HG03135 (cell line): Measurements from ENCODE around the gene LRFN2.

Experiments
- ATAC-seq: cut with Tn5 transposase; IDR thresholded peaks from one replicate; pipeline ENCODE4 v1.9.1; 2021; ENCODE audit warnings: mild to moderate bottlenecking, moderate library complexity; ENCODE audit not compliant: unreplicated experiment

Gene LRFN2

DNA sequence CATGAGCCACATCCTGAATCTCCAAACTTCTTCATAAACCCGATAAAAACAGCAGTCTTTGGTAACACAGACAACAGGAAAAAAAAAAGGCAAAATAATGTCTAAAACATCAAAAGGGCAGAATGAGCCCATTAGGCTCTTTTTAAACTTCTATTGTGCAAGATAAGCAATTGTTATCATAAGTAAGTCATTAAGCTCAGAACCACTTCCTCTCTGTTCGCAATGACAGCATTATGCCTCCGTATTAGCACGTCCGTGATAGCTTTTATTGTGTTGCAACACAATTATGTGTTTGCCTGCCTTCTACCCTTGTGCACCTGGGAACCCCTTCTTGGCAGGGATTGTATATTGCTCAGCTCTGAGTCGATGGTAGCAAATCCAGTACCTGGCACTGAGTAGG, 147.1 kb downstream of the LRFN2 start:
- no peak for ATAC-seq

DNA sequence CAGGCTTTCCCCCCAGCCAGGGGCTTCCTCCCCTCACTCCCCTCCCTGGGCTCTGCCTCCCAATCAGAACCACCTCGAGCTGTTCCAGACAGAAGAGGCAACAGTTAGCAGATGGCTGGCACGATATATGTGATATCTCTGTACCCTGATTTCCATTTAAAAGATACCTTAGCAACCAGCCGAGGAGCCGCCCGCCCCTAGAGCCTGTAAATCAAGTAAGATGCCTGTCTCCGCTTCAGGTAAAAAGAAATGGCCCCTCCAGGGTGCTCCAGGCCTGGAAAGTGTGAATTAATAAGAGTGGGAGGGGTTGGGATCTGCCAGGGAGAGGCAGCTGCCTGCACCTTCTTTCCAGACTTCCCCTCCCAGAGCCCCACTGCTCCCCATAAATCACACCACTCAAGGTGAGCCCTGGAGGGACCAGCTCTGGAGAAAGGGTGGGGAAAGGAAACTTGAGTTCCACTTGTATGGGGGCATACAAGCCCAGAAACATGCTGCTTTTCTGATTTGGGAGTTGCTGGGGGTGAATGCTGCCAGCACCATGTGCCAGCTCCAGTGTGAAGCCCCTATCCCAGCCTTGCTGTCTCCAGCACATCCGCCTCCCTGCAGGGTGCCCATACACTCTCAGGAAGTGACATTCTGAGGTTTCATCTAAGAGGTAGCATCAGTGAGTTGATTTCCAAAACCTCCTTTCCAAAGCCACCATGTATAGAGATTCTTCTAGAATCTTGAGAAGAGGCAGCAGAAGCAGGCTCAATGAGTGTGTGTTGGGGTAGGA, 148.0 kb downstream of the LRFN2 start:
- ATAC-seq: no peak

DNA sequence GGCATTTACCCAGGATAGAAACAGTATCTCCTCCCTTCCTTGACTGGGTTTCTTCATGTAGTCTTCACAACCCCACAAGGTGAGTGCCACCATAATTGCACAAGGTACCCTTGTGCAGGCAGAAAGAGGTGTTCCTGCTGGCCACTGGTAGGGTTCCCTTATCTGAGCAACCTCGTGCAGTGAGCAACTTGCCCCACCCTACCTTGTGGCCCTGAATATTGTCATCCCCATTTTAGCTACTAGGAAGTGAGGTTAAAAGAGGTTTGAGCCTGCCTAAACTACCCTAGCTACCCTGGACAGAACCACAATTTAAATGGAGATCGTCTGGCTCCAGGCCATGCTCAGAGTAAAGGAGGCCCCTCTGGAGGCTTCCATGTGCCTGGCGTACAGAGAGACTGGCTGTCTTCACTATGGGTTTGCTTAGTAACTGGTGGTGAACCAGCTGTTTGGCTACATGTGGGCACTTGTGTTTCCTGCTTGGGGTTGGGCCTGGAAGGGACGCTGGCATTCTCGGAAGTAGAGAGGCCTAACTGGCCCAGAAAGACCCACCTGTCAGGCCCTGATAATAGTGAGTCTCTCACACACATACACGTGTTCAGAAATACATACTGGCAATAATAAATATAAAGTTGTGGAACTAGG, 148.8 kb downstream of the LRFN2 start:
- no peak for ATAC-seq

DNA sequence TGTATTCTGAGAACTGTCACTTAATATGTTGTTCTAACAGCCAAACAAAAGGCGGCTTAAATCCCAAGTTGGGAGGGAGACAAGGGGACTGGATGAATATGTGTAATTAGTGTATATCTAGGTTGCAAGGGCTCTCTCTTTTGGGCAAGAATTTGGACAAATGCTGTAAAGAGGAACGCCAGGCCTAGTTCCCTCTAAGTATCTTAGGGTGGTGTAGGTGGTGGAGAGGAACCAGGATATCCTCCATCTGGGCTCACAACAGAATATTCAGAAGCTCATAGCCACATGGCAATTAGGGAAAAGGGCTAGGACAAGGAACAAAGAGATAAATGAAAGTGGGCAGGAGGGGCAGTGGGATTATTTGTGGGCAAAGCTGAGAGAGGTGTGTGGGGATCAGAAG, 149.5 kb downstream of the LRFN2 start:
- ATAC-seq: no peak

DNA sequence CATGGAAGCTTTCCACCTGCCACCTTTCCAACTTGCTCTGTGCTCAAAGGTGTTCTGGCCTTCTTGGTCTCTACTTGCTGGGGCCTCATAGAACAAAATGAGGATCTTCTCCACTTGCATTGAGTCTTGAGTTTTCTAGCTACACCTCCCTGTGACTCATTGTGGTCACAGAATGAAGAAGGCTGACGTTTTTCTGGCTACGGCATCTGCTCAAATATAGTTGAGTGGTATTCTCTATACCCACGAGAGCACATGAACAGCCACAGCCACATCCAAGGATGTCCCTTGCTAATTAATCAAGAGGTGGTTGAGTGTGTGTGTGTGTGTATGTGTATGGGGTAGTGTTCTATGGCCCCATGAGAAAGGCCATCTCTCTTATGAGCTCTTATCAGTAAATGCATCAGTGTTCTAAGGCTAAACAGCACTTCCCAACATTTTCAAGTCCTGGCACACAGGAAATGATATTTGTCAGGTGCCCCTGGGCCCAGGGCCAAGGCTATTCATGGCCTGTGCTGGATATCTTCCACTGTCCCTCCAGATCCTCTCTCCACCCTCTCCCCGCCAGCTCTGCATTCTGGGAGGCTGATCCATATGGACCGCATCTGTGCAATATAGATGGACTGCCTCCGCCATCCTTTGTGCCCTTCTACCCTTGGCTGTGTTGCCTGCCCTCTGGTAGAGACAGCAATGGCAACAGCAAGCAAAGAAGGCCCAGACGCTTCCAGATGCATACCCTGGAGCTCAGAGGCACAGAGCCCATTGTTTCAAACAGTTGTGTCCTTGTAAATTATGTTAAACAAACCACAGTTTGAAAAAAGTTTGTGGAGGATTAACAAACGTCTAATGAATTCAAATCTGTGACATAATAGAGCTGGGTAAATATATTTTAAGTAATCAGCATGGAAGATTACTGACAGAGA, 150.2 kb downstream of the LRFN2 start:
- ATAC-seq: no peak

DNA sequence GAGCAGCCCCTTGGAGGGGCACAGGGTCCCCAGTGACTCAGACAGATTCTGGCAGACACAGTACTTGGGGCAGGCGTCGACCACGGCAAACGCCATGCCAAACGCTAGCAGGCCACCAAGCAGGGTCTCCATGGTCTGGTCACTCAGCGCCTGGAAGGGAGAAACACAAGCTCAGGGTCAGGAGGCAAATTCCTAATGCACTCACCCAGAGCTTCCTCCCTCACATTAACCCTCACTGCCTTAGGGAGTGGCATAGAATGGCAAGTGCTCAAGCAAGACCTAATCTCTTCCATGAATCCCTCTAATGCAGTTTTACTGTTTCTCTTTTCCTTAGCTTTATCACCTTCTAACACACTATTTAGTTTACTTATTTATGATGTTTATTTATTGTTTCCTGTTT, 154.2 kb downstream of the LRFN2 start:
- ATAC-seq: no peak

DNA sequence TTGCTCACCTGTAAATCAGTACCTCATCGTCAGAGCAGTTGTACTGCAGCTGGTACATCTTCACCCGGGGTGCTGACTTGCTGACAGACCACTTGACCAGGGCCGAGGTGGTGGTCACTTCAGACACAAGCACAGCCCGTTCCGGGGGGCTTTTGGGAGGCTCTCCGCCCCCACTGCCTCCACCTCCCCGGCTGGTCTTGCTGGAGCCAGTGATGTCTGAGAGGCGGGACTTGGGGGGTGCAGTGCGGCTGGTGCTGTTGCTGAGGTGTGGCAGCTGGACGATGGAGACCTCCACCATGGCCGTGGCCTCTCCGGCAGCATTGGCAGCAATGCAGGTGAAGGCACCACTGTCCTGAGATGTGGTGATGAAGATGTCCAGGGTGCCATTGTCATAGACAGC, 155.5 kb downstream of the LRFN2 start:
- ATAC-seq: no peak

DNA sequence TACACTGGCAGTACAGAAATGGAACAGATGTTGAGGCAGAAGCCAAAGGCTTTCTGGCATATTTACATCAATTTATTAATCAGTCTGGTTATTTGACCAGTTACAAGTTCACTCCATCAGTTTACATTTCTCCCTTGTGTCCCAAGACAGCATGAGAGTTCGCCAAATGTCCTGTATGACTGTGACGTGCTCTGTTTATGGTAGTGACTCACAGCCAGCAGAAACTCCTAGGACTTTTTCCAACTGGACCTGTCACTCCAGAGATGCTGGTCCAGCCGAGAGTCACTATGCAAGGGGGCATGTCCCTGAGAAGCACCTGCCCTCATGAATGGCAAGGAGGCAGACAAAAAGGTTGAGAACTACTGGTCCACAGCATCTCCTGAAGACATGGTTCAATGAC, 160.0 kb downstream of the LRFN2 start:
- no peak for ATAC-seq

DNA sequence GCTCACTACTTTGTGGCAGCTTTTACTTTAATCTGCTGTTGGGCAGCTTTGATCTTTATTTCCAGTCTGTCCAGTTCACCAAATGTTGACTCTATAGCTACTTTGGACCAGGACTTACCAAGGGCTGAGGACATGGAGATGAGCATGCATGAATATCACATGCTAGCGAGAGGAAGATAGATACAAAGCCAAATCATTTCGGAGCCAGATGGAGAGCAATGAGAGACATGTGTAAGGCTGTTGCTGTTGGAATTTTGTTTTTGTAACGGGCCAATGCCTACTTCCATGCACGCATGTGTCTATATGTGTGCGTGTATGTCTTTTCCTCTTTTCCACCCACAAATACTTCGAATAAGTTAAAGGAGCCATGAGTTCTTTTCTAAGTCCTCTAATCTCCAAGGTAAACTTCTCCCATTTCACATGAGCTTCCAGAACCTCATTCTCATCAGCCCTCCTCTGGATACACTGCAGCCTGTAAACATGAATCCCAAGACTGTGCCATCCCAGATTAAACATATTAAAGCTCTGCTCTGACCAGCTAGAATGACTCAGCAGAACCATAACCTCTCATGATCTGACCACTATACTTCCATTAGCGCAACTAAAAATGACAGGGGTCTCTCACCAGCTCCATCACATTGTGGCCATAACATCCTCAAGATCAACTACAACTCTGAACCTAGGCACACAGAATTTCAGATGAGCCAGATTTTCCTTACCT, 160.7 kb downstream of the LRFN2 start:
- ATAC-seq: no peak

DNA sequence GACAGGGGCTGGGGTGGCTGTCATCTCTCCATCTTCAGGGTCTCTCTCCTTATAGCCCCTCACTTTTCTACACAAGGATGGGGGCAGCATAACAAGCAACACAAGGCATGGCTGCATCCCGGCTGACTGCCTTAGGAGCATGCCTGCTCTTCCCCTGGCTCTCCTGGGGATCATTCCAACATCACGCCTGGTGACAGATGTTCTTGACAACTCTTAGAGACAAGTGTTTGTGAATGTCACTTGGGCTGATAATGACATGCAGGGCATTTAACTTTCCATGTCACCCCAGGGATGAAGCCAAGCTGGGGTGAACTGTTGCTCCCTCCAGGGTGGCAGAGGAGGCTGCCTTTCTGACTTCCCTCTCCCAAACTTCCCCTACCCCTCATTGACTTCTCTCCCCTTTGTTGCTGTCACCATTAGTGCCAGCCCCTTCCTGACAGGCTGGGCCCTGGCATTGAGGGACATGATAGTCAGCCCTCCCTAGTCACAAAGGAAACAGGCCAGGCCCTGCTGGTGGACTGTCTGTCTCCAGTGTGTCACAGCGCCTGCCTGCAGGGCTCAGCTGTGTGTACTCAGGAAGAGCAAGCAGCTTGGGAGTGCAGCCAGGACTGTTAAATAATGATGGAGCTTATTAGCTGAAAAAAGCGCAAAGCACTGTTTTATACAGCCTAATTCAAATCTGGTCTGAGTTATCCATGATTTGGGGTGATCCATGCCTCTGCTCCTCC, 161.8 kb downstream of the LRFN2 start:
- ATAC-seq: no peak

DNA sequence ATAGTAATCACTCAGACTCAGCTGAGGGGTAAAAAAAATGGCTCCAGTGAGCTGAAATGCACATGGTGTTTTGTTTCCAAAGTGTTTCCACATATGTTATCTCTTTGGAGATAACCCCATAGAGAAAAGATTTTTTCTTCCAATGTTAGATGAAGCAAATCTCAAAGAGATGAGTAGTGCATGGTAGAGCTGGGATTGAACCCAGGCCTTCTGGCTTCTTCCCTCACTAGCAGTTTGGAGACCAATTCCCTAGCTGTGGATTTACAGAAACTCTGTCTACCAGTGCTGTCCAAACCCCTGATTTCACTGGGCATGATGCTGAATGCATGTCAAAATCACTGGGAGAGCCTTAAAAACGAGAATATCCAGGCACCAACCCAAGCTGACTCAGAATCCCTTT, 165.1 kb downstream of the LRFN2 start:
- ATAC-seq: no peak

DNA sequence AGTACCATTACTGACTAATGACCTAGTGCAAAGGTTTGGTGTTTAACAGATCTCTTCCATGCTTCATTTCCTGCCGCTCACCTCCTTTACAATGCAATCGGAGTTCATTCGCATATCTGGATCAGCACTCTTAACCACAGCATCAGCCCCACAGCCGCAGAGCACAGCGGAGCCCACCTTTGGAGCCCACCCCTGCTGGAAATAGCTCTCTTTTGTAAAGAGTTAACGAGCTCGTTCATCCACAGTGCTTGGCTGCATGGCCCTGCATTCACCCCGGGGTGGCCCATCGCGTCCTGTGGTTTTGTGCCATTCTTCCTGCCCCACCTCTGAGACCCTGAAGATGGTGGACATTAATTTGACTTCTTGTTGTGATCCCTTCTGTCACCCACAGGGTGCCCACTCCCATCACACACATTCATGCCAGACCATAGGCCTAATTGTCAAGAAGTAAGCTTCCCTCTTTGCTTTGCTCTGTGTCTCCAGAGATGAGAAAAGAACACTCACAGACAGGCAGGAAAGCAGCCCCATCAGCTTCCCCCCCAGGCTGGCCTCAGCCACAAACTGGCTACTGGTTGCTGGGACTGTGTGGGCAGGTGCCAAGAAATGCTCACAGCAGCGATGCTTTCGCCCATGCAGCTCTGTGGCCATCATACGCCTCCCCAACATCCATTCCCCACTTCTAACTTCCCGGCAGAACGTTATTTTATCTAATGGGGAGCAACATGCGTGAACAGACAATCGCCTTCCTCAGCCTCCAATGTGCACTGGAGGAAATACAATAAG, 167.0 kb downstream of the LRFN2 start:
- no peak for ATAC-seq

DNA sequence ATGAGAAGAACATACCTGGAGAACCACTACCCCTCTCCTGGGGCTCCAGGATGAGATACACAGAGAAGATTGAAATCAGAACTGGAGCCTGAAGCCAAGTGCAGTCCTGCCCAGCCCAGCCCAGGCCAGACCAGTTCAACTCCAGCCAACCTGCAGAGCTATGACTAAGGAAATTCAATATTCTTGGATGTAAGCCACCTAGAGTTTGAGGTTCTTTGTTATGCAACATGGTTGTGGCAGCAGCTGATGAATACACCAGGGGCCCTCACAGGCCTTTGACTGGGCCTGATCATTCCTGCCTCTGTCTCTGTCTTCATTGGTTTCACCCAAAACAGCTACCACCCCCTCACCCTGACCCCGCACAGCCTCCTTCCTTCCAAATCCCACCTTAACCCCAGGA, 167.8 kb downstream of the LRFN2 start:
- ATAC-seq: no peak

DNA sequence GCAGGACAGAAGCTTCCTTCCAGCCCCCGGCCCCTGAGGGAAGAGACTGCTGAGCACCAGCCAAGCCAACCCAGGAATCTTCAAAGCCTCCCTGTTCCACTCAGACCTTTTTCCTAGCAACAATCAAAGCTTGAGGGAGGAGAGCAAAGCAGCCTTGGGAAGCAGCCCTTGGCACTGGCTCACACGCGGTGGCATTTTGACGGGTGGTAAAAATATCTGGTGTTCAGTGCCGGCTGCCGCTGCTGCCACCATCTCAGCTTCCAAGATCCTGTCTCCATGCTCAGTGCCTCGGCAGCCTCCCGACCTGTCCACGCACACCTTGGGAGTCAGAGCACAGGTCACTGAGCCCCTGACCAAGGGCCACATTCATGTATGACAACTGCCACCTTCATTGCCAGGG, 170.1 kb downstream of the LRFN2 start:
- no peak for ATAC-seq

DNA sequence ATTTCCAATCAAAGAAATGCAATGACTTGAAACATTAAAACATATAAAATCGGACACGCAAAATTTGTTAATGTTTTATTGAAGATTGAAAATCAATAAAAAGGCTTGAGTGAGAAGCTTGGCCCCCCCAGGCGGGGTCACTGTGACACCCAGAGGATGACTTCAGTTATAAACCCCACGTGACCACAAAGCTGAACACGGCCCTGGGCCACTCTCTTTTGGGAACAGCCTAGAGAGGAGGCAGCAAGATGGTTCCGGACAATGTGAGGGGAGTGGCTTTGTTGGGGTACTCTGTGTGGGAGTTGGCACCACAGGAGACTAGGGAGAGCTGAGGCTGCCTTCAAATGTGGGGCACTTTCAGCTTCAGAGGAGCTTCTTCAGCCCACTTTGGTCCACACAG, 172.5 kb downstream of the LRFN2 start:
- no peak for ATAC-seq

DNA sequence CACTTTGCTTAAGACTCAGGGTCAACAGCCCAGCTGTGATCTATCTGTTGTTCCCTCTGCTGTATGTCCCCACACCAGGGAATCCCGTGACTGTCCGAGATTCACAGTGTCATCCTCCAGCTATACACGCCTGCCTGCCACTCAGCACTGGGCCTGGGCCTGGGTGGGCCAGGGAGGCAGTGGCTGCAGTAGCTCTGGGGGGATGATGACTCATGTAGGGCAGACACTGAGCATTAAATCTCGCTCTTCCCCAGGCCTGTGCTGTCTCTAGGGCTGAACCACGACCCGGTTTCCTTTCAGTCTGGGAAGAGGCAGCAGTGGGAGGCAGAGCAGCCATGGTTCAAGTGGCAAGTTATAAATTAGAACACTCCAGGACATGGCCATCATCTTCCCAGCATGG, 173.9 kb downstream of the LRFN2 start:
- ATAC-seq: no peak

DNA sequence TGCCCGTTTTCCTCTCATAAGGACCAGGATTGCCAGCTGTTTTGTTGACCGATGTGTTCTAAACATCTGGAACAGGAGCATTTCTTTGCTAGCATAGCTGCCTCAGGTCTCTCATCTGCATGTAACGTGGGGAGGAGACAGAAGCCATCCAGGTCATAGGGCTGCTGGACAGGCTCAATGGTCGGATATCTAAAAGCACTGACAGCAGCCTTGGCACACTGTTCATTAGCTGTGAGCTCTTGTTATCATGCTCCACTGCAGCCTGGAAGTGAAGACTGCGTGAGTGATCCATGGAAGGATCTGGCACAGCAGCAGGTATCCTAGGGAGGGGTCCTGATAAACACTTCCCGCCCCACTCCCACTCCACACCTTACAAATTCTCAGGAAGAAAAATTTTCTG, 175.3 kb downstream of the LRFN2 start:
- ATAC-seq: no peak

DNA sequence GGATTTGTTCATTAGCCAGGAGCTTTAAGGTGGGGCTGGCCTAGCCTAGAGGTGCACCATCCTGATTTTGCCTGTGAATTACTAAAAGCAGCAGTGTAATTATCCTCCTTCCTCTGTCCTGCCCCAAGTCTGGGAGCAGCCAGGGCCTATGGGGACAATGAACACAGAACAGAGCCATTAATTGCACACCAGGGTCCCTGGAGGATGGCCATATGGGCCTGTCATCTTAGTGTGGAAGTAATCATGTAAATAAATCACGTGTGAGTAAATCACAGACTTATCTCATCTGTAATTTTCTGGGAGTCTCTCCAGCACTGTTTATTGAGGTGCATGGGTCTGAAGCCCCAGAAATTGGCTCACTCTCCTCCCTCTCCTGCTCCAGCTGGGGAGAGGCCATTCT, 176.3 kb downstream of the LRFN2 start:
- ATAC-seq: no peak

DNA sequence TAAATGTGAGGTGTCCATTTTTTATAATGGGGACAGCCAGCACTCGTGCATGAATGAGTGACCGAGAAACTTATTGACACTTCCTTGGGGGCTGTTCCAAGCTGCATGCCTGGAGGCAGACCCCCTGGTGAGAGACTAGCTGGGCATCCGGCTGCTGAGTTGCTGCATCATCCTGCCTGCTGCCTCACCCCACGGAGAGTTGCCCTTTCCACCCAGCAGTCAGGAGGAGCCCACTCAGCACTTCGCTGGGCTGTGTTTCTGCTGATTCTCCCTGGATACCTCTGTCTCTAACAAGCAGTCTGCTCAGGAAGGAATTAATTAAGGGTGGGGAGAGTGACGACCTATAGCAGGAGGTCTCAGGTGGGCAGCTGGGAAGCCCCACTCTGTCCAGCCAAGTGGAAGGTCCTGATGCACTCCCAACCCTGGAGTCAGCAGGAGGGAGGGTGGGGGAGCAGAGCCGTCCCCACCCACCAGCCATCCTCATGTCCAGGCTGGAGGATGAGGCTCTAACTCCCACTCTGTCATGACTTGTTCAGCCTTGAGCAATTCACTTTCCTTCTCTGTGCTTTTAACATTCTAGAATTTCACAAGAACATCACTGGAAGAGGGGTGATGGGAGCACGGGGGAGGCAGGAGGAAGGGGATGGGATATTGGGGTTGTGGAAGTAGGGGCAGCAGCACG, 177.3 kb downstream of the LRFN2 start:
- ATAC-seq: no peak
